PC-3 (cell line): ENCODE data around the gene ZNF862. TPM values are rescaled to one million over a fixed set of nuclear protein-coding genes. Genes with fewer than 3 reads are reported as not detected.

ENCODE experiments used
- ATAC-seq: fragments of 200-7000 bp; cut with Tn5 transposase; 2 replicates; pipeline ENCODE4 v1.9.1; 2020; ENCODE audit warnings: mild to moderate bottlenecking, moderate library complexity
- BruUV-seq: library from RNA; stranded (reverse); fragments of 400-500 nt; replicated peaks from 2 replicates; lab custom pipeline; 2021; lab: Mats Ljungman, UMichigan
- CTCF ChIA-PET: fragments of 300-600 bp; sonication (Branson Sonifier 250); formaldehyde crosslinking; loops from one replicate; lab custom pipeline; 2022; ENCODE audit warnings: antibody characterized with exemption; lab: Charles Lee
- POLR2A ChIA-PET: fragments of 300-600 bp; sonication (Branson Sonifier 250); formaldehyde crosslinking; loops from one replicate; lab custom pipeline; 2022; ENCODE audit warnings: antibody characterized with exemption; ENCODE audit not compliant: unreplicated experiment; lab: Charles Lee
- DNase-seq: peaks from one replicate; pipeline ENCODE4 v3.0.0-alpha.2; 2015
- H2AFZ ChIP-seq: fragments of 300-600 bp; sonication (generic); 2 replicates; pipeline ENCODE4 v1.6.0; 2016; ENCODE audit warnings: antibody characterized with exemption, low read length
- H3F3A ChIP-seq: fragments of 300-600 bp; sonication (generic); one replicate; pipeline ENCODE4 v1.6.0; 2017; ENCODE audit warnings: antibody characterized with exemption, low read length, control low read depth, mild to moderate bottlenecking; ENCODE audit not compliant: unreplicated experiment
- H3K27ac ChIP-seq: fragments of 300-600 bp; sonication (generic); 2 replicates; pipeline ENCODE4 v1.5.1; 2016; ENCODE audit warnings: mild to moderate bottlenecking, low read length
- H3K27me3 ChIP-seq: fragments of 300-600 bp; sonication (generic); 2 replicates; pipeline ENCODE4 v1.6.1; 2016; ENCODE audit warnings: low read length, mixed read lengths
- H3K36me3 ChIP-seq: fragments of 300-600 bp; sonication (generic); 2 replicates; pipeline ENCODE4 v1.6.1; 2016; ENCODE audit warnings: low read depth, mixed run types, low read length, mixed read lengths
- H3K4me1 ChIP-seq: fragments of 300-600 bp; sonication (generic); 2 replicates; pipeline ENCODE4 v1.5.1; 2016; ENCODE audit warnings: low read length; ENCODE audit not compliant: insufficient read depth
- H3K4me2 ChIP-seq: fragments of 300-600 bp; sonication (generic); 2 replicates; pipeline ENCODE4 v1.6.0; 2016; ENCODE audit warnings: low read length
- H3K4me3 ChIP-seq: fragments of 300-600 bp; sonication (generic); 2 replicates; pipeline ENCODE4 v1.5.1; 2016; ENCODE audit warnings: mild to moderate bottlenecking, low read length, mixed read lengths
- H3K79me2 ChIP-seq: fragments of 300-600 bp; sonication (generic); 2 replicates; pipeline ENCODE4 v1.6.1; 2017; ENCODE audit warnings: low read length, mixed read lengths
- H3K9ac ChIP-seq: fragments of 300-600 bp; sonication (generic); 2 replicates; pipeline ENCODE4 v1.6.0; 2016; ENCODE audit warnings: mild to moderate bottlenecking, low read length
- H3K9me2 ChIP-seq: fragments of 300-600 bp; sonication (generic); replicated peaks from 2 replicates; pipeline ENCODE4 v1.6.1; 2016; ENCODE audit warnings: mixed run types, low read length, mixed read lengths
- H3K9me3 ChIP-seq: fragments of 300-600 bp; sonication (generic); 2 replicates; pipeline ENCODE4 v1.6.1; 2016; ENCODE audit warnings: low read length, mixed read lengths
- H4K20me1 ChIP-seq: fragments of 300-600 bp; sonication (generic); 2 replicates; pipeline ENCODE4 v1.6.1; 2016; ENCODE audit warnings: low read length, mixed read lengths
- EZH2 ChIP-seq: fragments of 300-600 bp; sonication (generic); IDR thresholded peaks from one replicate; pipeline ENCODE4 v1.6.1; 2017; ENCODE audit warnings: antibody characterized with exemption, mild to moderate bottlenecking, low read length; ENCODE audit not compliant: unreplicated experiment
- EZH2phosphoT487 ChIP-seq: fragments of 300-600 bp; sonication (generic); IDR thresholded peaks from 2 replicates; pipeline ENCODE4 v1.6.1; 2018; ENCODE audit warnings: mild to moderate bottlenecking, antibody characterized with exemption, low read length, borderline replicate concordance
- intact Hi-C: fragments of 100-400 bp; cut with micrococcal nuclease; formaldehyde crosslinking; loops from 2 replicates; pipeline ENCODE4 v1.9.0; 2023
- total RNA-seq: library from RNA; depleted of rRNA; stranded (reverse); fragments of >200 nt; gene quantifications from 2 replicates; pipeline ENCODE4 v1.2.3, GENCODE V29; 2014
- TF ChIP-seq, protein P1 (sequence below): fragments of 300-600 bp; sonication (generic); conservative IDR thresholded peaks from 2 replicates; pipeline ENCODE4 v1.5.1; 2017; ENCODE audit warnings: antibody characterized with exemption, low read depth, mild to moderate bottlenecking, low read length

ZNF862 gene
- total RNA-seq, 1 experiment from 2014 or later = 3.0 TPM

DNA sequence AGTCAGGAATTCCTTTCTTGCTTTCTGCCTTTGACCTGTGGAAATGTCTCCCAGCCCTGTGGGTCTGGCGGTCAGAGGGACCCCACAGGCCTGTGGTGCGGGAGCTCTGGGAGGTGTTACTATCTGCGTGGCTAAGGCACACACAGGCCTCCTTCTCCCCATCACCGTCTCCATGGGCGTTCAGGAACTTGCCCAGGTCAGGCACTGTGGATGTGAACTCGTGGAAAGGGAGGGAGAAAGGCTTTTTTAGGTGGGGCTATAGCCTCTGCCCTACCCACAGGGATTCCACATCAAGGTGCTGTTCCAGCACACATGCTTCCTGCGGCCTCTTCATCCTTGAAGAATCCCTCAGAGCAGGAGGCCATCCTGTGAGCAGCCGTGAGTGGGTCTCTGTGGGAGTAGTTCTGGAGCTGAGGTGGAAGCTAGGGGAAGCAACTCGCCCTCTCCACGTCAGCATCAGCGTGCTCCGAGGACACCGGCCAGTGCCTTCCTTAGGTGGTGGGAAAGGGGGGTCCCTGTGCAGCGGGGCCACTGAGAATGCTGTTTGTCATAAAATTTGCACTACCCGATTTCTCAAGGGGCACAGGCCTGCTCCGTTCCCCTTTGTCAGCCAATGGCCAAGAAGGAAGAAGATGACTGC lies 28.1 kb downstream of the ZNF862 start:
- no peak for ATAC-seq
- intact Hi-C loops = no loop called here
- Histone ChIP-seq H3K4me3 (no peak overlapping the region), H3K79me2 (no peaks in the 10 kb centered on the region), H3K9me2 (no peaks in the 10 kb centered on the region), H3F3A (no peaks in the 10 kb centered on the region), H3K27ac (no peak overlapping the region), H3K4me2 (no peak overlapping the region), H3K9ac (no peak overlapping the region), H3K4me1 (no peaks in the 10 kb centered on the region), H3K27me3 (no peaks in the 10 kb centered on the region), H3K36me3 (no peaks in the 10 kb centered on the region), H4K20me1 (no peaks in the 10 kb centered on the region), H3K9me3 (no peaks in the 10 kb centered on the region), H2AFZ (no peak overlapping the region)
- ChIA-PET CTCF (no interaction called here), POLR2A (no interaction called here)
- no peak for DNase-seq
- TF ChIP-seq EZH2 = no peak
- TF ChIP-seq EZH2phosphoT487 = no peak
- TF ChIP-seq, protein P1, sequence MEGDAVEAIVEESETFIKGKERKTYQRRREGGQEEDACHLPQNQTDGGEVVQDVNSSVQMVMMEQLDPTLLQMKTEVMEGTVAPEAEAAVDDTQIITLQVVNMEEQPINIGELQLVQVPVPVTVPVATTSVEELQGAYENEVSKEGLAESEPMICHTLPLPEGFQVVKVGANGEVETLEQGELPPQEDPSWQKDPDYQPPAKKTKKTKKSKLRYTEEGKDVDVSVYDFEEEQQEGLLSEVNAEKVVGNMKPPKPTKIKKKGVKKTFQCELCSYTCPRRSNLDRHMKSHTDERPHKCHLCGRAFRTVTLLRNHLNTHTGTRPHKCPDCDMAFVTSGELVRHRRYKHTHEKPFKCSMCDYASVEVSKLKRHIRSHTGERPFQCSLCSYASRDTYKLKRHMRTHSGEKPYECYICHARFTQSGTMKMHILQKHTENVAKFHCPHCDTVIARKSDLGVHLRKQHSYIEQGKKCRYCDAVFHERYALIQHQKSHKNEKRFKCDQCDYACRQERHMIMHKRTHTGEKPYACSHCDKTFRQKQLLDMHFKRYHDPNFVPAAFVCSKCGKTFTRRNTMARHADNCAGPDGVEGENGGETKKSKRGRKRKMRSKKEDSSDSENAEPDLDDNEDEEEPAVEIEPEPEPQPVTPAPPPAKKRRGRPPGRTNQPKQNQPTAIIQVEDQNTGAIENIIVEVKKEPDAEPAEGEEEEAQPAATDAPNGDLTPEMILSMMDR = no peak
- no TSS peak for BruUV-seq

DNA sequence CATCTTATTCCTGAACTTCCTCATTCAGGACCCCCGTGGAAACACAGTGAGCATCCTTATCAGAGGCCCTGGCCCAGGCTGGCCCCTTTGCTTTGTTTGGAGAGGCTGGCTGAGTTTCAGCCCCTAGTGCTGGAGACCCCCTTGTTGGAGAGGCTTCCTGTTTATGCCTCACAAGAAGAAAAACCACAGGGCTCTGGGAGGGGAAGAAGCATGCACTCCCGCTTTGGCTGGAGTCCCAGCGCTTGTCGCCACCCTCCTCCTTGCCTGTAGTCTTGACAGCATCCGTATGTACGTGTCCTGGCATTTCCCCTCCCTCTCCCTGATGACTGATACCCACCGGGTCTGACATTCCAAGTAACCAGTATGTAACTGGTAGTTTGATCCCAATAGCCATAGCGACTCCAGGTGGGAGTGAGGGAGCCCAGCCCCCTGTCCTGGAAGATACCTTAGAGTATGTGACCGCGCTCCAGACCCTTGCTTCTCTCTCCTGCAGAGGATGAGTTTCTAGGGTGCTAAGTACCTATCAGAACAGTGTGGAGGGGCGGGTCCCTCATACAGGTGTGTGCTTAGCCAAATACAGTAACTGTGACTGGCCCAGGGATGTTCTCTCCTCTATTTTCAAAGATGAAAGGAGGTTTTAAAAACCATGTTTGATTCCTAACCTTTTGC lies 28.7 kb downstream of the ZNF862 start:
- no peak for ATAC-seq
- Histone ChIP-seq H3K27ac (no peak overlapping the region), H3K4me1 (no peaks in the 10 kb centered on the region), H3F3A (no peaks in the 10 kb centered on the region), H3K79me2 (no peaks in the 10 kb centered on the region), H3K27me3 (no peaks in the 10 kb centered on the region), H2AFZ (no peak overlapping the region), H3K4me2 (no peak overlapping the region), H3K36me3 (no peaks in the 10 kb centered on the region), H4K20me1 (no peaks in the 10 kb centered on the region), H3K9ac (no peak overlapping the region), H3K4me3 (no peak overlapping the region), H3K9me2 (no peaks in the 10 kb centered on the region), H3K9me3 (no peaks in the 10 kb centered on the region)
- intact Hi-C loops = no loop called here
- ChIA-PET POLR2A (no interaction called here), CTCF (no interaction called here)
- TF ChIP-seq EZH2 (no peak), EZH2phosphoT487 (no peak)
- TF ChIP-seq, protein P1 = no peak
- no peak for DNase-seq
- BruUV-seq = no TSS peak
